ENCODE measurements around the gene SLC25A39.

DNA sequence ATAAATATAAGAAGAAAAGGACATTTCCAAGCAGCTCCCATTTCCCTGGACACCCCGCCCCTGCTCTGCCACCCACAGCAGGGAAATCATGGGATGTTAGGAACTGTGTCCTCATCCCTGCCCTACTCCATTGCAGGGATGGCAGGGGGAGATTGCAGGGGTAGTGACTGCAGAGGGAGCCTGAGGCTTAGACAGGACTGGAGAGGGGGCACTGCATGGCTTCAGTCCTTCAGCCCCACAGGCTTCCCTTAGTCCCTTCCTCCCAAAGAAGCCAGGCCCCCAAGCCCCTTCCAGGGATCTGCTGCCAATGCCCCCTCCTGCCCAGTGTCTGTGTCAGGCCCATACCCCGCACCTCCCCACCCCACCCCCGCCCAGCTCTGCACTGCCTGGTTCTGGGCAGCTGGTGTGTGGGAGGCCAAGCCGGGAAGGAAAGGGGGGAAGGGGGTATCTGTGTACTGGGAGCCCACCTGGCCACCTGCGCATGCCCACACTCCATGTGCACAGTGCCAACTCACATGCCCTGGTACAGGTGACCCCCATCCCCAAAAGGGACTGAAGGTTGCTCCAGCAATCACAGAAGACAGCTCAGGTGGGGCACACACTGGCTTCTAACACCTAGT is 13.0 kb downstream of the SLC25A39 start:
- TF ChIP-seq, protein P1, sequence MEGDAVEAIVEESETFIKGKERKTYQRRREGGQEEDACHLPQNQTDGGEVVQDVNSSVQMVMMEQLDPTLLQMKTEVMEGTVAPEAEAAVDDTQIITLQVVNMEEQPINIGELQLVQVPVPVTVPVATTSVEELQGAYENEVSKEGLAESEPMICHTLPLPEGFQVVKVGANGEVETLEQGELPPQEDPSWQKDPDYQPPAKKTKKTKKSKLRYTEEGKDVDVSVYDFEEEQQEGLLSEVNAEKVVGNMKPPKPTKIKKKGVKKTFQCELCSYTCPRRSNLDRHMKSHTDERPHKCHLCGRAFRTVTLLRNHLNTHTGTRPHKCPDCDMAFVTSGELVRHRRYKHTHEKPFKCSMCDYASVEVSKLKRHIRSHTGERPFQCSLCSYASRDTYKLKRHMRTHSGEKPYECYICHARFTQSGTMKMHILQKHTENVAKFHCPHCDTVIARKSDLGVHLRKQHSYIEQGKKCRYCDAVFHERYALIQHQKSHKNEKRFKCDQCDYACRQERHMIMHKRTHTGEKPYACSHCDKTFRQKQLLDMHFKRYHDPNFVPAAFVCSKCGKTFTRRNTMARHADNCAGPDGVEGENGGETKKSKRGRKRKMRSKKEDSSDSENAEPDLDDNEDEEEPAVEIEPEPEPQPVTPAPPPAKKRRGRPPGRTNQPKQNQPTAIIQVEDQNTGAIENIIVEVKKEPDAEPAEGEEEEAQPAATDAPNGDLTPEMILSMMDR (IDR thresholded peaks at IDR 0.05 in 8 of 11, conservative IDR thresholded peaks at IDR 0.05 in 3 of 11): no peak
- TF ChIP-seq POLR2A (IDR thresholded peaks at IDR 0.05): no peak
